NCI-H2196 treated with DMSO at 0.1 percent for 48 hours (cell line): Measurements from ENCODE around the gene EXOSC7.
"Not testable (repeated sequence)": the region's sequence is repeated elsewhere in the genome, so short reads cannot be mapped to it uniquely, and the experiment has no call there.

Experiments used
- DNase-seq: peaks from one replicate; lab custom pipeline; 2025; ENCODE audit not compliant: unreplicated experiment; lab: John Stamatoyannopoulos, UW

EXOSC7 gene

GRCh38 chr3:44962621-44963393 lies 13.2 kb upstream of the EXOSC7 start:
- DNase-seq, result no peak

- no peak for DNase-seq
Measured at GRCh38 chr3:44963571-44964325, 12.3 kb upstream of the EXOSC7 start.

GRCh38 chr3:44965165-44965564 lies 10.9 kb upstream of the EXOSC7 start:
- DNase-seq, result no peak

GRCh38 chr3:44966795-44967278 lies 9.2 kb upstream of the EXOSC7 start:
- no peak for DNase-seq

GRCh38 chr3:44968447-44968858 lies 7.6 kb upstream of the EXOSC7 start:
- no peak for DNase-seq

- no peak for DNase-seq
Measured at GRCh38 chr3:44969154-44969827, 6.8 kb upstream of the EXOSC7 start.

GRCh38 chr3:44969828-44970179 lies 6.2 kb upstream of the EXOSC7 start:
- no peak for DNase-seq

- DNase-seq, result no peak
Measured at GRCh38 chr3:44970926-44971490, 5.0 kb upstream of the EXOSC7 start.

GRCh38 chr3:44974416-44974815 lies 1.6 kb upstream of the EXOSC7 start:
- DNase-seq, result no peak

GRCh38 chr3:44981220-44981619 lies 5.2 kb downstream of the EXOSC7 start:
- no peak for DNase-seq

GRCh38 chr3:44981751-44982150 lies 5.7 kb downstream of the EXOSC7 start:
- no peak for DNase-seq

- DNase-seq, result no peak
Measured at GRCh38 chr3:44982817-44983216, 6.8 kb downstream of the EXOSC7 start.

- DNase-seq, result no peak
Measured at GRCh38 chr3:44983484-44983941, 7.5 kb downstream of the EXOSC7 start.

- DNase-seq, result no peak
Measured at GRCh38 chr3:44984335-44984734, 8.3 kb downstream of the EXOSC7 start.

GRCh38 chr3:44986330-44986729 lies 10.3 kb downstream of the EXOSC7 start:
- not testable (repeated sequence) for DNase-seq

- DNase-seq, result no peak
Measured at GRCh38 chr3:44987332-44987731, 11.3 kb downstream of the EXOSC7 start.

GRCh38 chr3:44988073-44988472 lies 12.0 kb downstream of the EXOSC7 start:
- no peak for DNase-seq

- DNase-seq, result no peak
Measured at GRCh38 chr3:44989141-44989540, 13.1 kb downstream of the EXOSC7 start.

GRCh38 chr3:44989636-44990373 lies 13.8 kb downstream of the EXOSC7 start:
- no peak for DNase-seq

- no peak for DNase-seq
Measured at GRCh38 chr3:44991326-44991725, 15.3 kb downstream of the EXOSC7 start.
